ENCODE data around the gene SLC22A3. TPM values are rescaled to one million over a fixed set of nuclear protein-coding genes. Genes with fewer than 3 reads are reported as not detected.

SLC22A3 gene
- total RNA-seq, 2 experiments from 2014 or later: not detected

Other genes with a start within 250 kb of the SLC22A3 start
- gene SLC22A1, start 226.6 kb upstream of the SLC22A3 start, total RNA-seq: under 1 TPM in 1 of 2 experiments, not detected in 1; 0.85 TPM
- not detected for gene SLC22A2, start 89.6 kb upstream of the SLC22A3 start, total RNA-seq